GM12878 (cell line): ENCODE results near the gene CLCNKA. TPM values are rescaled to one million over a fixed set of nuclear protein-coding genes. Genes with fewer than 3 reads are reported as not detected.

Source experiments
- BACH1 ChIP-seq: fragments of 450-650 bp; IDR thresholded peaks from 2 replicates; pipeline ENCODE4 v1.6.1; 2017; ENCODE audit warnings: mild to moderate bottlenecking, borderline replicate concordance
- BCLAF1 ChIP-seq: fragments of 450-650 bp; IDR thresholded peaks from 2 replicates; pipeline ENCODE4 v1.6.1; 2017; ENCODE audit warnings: antibody characterized with exemption, mild to moderate bottlenecking, moderate library complexity
- CREM ChIP-seq: IDR thresholded peaks from 2 replicates; pipeline ENCODE4 v1.6.1; 2014; ENCODE audit warnings: antibody characterized with exemption, low read depth
- IKZF1 ChIP-seq: fragments of 450-650 bp; conservative IDR thresholded peaks from 2 replicates; pipeline ENCODE4 v1.6.1; 2017; ENCODE audit warnings: antibody characterized with exemption, mild to moderate bottlenecking
- IKZF2 ChIP-seq, 2 experiments: fragments of 450-650 bp; IDR thresholded peaks; 2 replicates each; pipeline ENCODE4 v1.6.1; 2017; ENCODE audit warnings: mild to moderate bottlenecking in 2 of 2, moderate library complexity in 2 of 2
- MTA3 ChIP-seq: IDR thresholded peaks from 2 replicates; pipeline ENCODE4 v1.6.1; 2012; ENCODE audit warnings: low read length, inconsistent platforms, borderline replicate concordance
- MYC ChIP-seq: IDR thresholded peaks from 2 replicates; pipeline ENCODE4 v1.6.1; 2011; ENCODE audit warnings: mild to moderate bottlenecking, low read length, moderate library complexity, inconsistent platforms; ENCODE audit not compliant: insufficient read depth, insufficient replicate concordance, insufficient read length, severe bottlenecking
- NFIC ChIP-seq: IDR thresholded peaks from 2 replicates; pipeline ENCODE4 v1.6.1; 2012; ENCODE audit warnings: low read depth, mild to moderate bottlenecking, inconsistent platforms, low read length, moderate library complexity
- PBX3 ChIP-seq: IDR thresholded peaks from 2 replicates; pipeline ENCODE4 v1.6.1; 2011; ENCODE audit warnings: mild to moderate bottlenecking, low read depth, low read length, moderate library complexity; ENCODE audit not compliant: insufficient replicate concordance
- PML ChIP-seq: IDR thresholded peaks from 2 replicates; pipeline ENCODE4 v1.6.1; 2012; ENCODE audit warnings: low read length, inconsistent platforms
- POLR2AphosphoS2 ChIP-seq: IDR thresholded peaks from 2 replicates; pipeline ENCODE4 v1.6.1; 2011; ENCODE audit warnings: low read depth, mild to moderate bottlenecking, low read length, improper control_type of control experiment, moderate library complexity
- SREBF2 ChIP-seq: IDR thresholded peaks from 2 replicates; pipeline ENCODE4 v1.6.1; 2012; ENCODE audit warnings: mild to moderate bottlenecking, low read length
- USF2 ChIP-seq: IDR thresholded peaks from 2 replicates; pipeline ENCODE4 v1.6.1; 2011; ENCODE audit warnings: low read depth, low read length, improper control_type of control experiment, borderline replicate concordance
- ZNF384 ChIP-seq: IDR thresholded peaks from 2 replicates; pipeline ENCODE4 v1.6.1; 2012; ENCODE audit warnings: low read depth, mild to moderate bottlenecking, low read length, improper control_type of control experiment, borderline replicate concordance
- ZNF687 ChIP-seq: fragments of 450-650 bp; IDR thresholded peaks from 2 replicates; pipeline ENCODE4 v1.6.1; 2017; ENCODE audit warnings: mild to moderate bottlenecking, moderate library complexity
- ZZZ3 ChIP-seq: IDR thresholded peaks from 2 replicates; pipeline ENCODE4 v1.6.1; 2011; ENCODE audit warnings: low read depth; ENCODE audit not compliant: control insufficient read depth, insufficient read length
- polyA plus RNA-seq, 11 experiments: library from polyadenylated mRNA; depleted of rRNA in 4 of 11; unstranded in 6 of 11; stranded (reverse) in 5 of 11; fragments of >200 nt; fragmentation: Nextera tagmentation in 4 of 11; fragmentation: Illumina TruSeq in 1 of 11; extraction: Ambion mirVana in 4 of 11; extraction: Trizol in 1 of 11; gene quantifications; 1 replicate in 1 of 11; 2 replicates in 10 of 11; pipeline versions ENCODE4 v1.2.1 to v1.2.3, GENCODE V29; 2011 to 2016; ENCODE audit warnings: inconsistent platforms in 2 of 11, missing spikeins in 2 of 11, low read depth in 1 of 11
- total RNA-seq, 4 experiments: library from RNA; depleted of rRNA in 3 of 4; stranded (reverse); fragments of >200 nt in 3 of 4; fragmentation: Illumina TruSeq in 1 of 4; extraction: Trizol in 1 of 4; gene quantifications; 2 replicates each; pipeline versions ENCODE4 v1.2.1 to v1.2.3, GENCODE V29; 2013 to 2021

CLCNKA gene
- total and polyA plus RNA-seq, 10 of the 15 experiments (the other 5 are each of a cell fraction or from before 2014, with no cell fraction given) = 0.02 to 0.15 (median 0.08) TPM; not detected in 6

- TF ChIP-seq ZZZ3 = no peak
- no peak for TF ChIP-seq BACH1
- TF ChIP-seq IKZF2 (IDR thresholded peaks at IDR 0.05) = peak; percentile 75 to 80
- TF ChIP-seq NFIC = peak; percentile 81
- peak; percentile 76; the same call in 1 of the 2 replicates for TF ChIP-seq IKZF1
- no peak for TF ChIP-seq PBX3
- TF ChIP-seq MTA3 = no peak; the same call in 1 of the 2 replicates
- no peak for TF ChIP-seq SREBF2
- TF ChIP-seq CREM = peak; percentile 50; the same call in 1 of the 2 replicates
- TF ChIP-seq PML = peak; percentile 26; the same call in 1 of the 2 replicates
- TF ChIP-seq USF2 = no peak
- TF ChIP-seq MYC = no peak
- TF ChIP-seq BCLAF1 = no peak
- no peak for TF ChIP-seq ZNF687
- no peak for TF ChIP-seq ZNF384
- no peak for TF ChIP-seq POLR2AphosphoS2
Observed at GRCh38 chr1:15974855-15975254, 47.0 kb upstream of the CLCNKA start (continued).
